Cardiac muscle cell (in vitro differentiated cells and primary cell): Measurements from ENCODE around the gene PRSS21. TPM values are rescaled to one million over a fixed set of nuclear protein-coding genes. Genes with fewer than 3 reads are reported as not detected.

Experiments
- DNase-seq, 2 donors: peaks; one replicate each; pipeline versions ENCODE4 v3.0.0 to v3.0.0-alpha.2; 2010 to 2017; ENCODE audit warnings: low read depth in 1 of 2, low spot score in 1 of 2
- H3K27ac ChIP-seq: fragments of 200-600 bp; sonication (generic); 2 replicates; pipeline ENCODE4 v1.5.1; 2016
- H3K27me3 ChIP-seq: fragments of 200-600 bp; sonication (generic); 2 replicates; pipeline ENCODE4 v1.6.0; 2016; ENCODE audit warnings: control low read depth
- H3K36me3 ChIP-seq: fragments of 200-600 bp; sonication (generic); 2 replicates; pipeline ENCODE4 v1.5.1; 2016; ENCODE audit warnings: control low read depth
- H3K4me1 ChIP-seq: fragments of 200-600 bp; sonication (generic); 2 replicates; pipeline ENCODE4 v1.8.1; 2017; ENCODE audit warnings: low read depth, mild to moderate bottlenecking, mixed run types
- H3K4me3 ChIP-seq: fragments of 200-600 bp; sonication (generic); 2 replicates; pipeline ENCODE4 v1.5.1; 2016; ENCODE audit warnings: mild to moderate bottlenecking
- H3K9me3 ChIP-seq: fragments of 200-600 bp; sonication (generic); 2 replicates; pipeline ENCODE4 v1.5.1; 2017; ENCODE audit warnings: low read depth, mild to moderate bottlenecking, control low read depth
- polyA plus RNA-seq: library from polyadenylated mRNA; unstranded; fragments of >200 nt; fragmentation: Nextera tagmentation; extraction: Ambion mirVana; gene quantifications from 2 replicates; pipeline ENCODE4 v1.2.1, GENCODE V29; 2016
- total RNA-seq: library from RNA; depleted of rRNA; stranded (reverse); fragments of >200 nt; gene quantifications from 2 replicates; pipeline ENCODE4 v1.2.3, GENCODE V29; 2016
- TF ChIP-seq, protein P1 (sequence below): IDR thresholded peaks from 2 replicates; pipeline ENCODE4 v1.5.1; 2012; ENCODE audit warnings: low read depth, mild to moderate bottlenecking, low read length

Gene PRSS21
- total and polyA plus RNA-seq, 2 experiments from 2014 or later = not detected

- Histone ChIP-seq H3K4me3 (no peak overlapping the region), H3K4me1 (no peaks in the 10 kb centered on the region), H3K27ac (no peak overlapping the region), H3K36me3 (no peaks in the 10 kb centered on the region), H3K9me3 (no peaks in the 10 kb centered on the region), H3K27me3 (peaks cover 9% of the 10 kb centered on the region)
- no peak for DNase-seq
- TF ChIP-seq, protein P1, sequence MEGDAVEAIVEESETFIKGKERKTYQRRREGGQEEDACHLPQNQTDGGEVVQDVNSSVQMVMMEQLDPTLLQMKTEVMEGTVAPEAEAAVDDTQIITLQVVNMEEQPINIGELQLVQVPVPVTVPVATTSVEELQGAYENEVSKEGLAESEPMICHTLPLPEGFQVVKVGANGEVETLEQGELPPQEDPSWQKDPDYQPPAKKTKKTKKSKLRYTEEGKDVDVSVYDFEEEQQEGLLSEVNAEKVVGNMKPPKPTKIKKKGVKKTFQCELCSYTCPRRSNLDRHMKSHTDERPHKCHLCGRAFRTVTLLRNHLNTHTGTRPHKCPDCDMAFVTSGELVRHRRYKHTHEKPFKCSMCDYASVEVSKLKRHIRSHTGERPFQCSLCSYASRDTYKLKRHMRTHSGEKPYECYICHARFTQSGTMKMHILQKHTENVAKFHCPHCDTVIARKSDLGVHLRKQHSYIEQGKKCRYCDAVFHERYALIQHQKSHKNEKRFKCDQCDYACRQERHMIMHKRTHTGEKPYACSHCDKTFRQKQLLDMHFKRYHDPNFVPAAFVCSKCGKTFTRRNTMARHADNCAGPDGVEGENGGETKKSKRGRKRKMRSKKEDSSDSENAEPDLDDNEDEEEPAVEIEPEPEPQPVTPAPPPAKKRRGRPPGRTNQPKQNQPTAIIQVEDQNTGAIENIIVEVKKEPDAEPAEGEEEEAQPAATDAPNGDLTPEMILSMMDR = no peak
Observed at GRCh38 chr16:2852003-2852730, 35.1 kb downstream of the PRSS21 start.

GRCh38 chr16:2852731-2853507 is 35.9 kb downstream of the PRSS21 start:
- Histone ChIP-seq H3K4me1 (no peaks in the 10 kb centered on the region), H3K4me3 (no peak overlapping the region), H3K9me3 (no peaks in the 10 kb centered on the region), H3K27me3 (peaks cover 17% of the 10 kb centered on the region), H3K36me3 (no peaks in the 10 kb centered on the region), H3K27ac (no peak overlapping the region)
- TF ChIP-seq, protein P1 = no peak
- DNase-seq = no peak

DNA sequence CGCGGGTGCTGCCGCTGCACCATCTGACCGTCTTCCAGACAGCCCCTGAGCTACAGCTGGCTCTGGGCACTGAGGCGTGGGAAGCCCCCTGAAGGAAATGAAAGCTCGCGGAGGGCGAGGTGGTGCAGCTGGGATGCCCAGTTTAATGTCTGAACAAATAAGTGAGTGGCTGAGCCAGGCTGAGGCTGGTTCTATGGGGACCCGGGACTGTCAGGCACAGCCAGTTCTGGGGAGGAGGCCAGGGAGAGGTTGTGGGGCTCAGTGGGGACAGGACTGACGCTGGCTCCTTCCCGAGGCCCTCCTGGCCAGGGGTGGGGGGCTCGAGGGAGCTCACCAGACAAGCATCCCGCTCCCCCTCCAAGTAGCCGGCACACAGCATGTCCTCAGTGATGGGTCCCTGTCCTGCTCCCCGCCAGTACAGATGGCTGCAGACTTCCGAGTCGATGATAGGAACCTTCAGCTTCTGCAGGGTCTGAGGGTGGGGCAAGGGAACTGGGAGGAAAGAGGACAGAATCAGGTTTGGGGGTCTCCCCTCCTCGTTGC is 36.6 kb downstream of the PRSS21 start:
- H3K36me3 ChIP-seq = no peaks in the 10 kb centered on the region
- H3K27ac ChIP-seq = no peak overlapping the region
- peaks cover 24% of the 10 kb centered on the region for H3K27me3 ChIP-seq
- DNase-seq = no peak
- no peaks in the 10 kb centered on the region for H3K9me3 ChIP-seq
- TF ChIP-seq, protein P1 = no peak
- H3K4me1 ChIP-seq = no peaks in the 10 kb centered on the region
- H3K4me3 ChIP-seq = no peak overlapping the region

- no peak overlapping the region for H3K4me3 ChIP-seq
- no peak for DNase-seq
Observed at GRCh38 chr16:2854700-2855309, 37.8 kb downstream of the PRSS21 start.

DNA sequence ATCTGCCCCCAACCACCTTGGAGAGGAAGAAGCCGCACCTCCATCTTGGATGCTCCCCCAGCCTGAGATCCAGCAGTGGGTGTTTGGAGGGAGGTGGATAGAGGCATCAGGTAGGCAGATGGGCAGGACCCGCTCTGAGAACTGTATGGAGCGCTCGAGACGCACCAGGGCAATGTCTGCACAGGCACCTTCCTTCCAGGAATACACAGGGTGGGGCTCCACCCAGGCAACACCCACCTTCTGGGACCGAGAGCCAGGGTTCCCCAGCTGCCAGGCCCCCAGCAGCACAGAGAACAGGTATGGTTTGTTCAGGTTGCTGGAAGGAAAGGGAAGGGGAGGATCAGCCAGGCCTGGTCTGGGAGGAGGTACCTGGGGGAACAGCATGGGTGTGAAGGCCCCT is 38.5 kb downstream of the PRSS21 start:
- Histone ChIP-seq H3K4me1 (no peaks in the 10 kb centered on the region), H3K9me3 (no peaks in the 10 kb centered on the region), H3K27ac (no peak overlapping the region), H3K4me3 (no peak overlapping the region), H3K36me3 (no peaks in the 10 kb centered on the region), H3K27me3 (peaks cover 34% of the 10 kb centered on the region)
- TF ChIP-seq, protein P1 = no peak
- no peak for DNase-seq

More at GRCh38 chr16:2854700-2855309, 37.8 kb downstream of the PRSS21 start:
- H3K27me3 ChIP-seq = peaks cover 29% of the 10 kb centered on the region
- H3K27ac ChIP-seq = no peak overlapping the region
- H3K4me1 ChIP-seq = no peaks in the 10 kb centered on the region
- TF ChIP-seq, protein P1 = peak; percentile 44
- no peaks in the 10 kb centered on the region for H3K9me3 ChIP-seq
- no peaks in the 10 kb centered on the region for H3K36me3 ChIP-seq
